HEK293T (cell line): Measurements from ENCODE around the gene SIAE.

Source experiments
- BHLHE40 ChIP-seq: fragments of 450-650 bp; IDR thresholded peaks from 2 replicates; pipeline ENCODE4 v1.6.1; 2016; ENCODE audit warnings: mild to moderate bottlenecking, moderate library complexity, borderline replicate concordance
- FOXK2 ChIP-seq: fragments of 450-650 bp; IDR thresholded peaks from 2 replicates; pipeline ENCODE4 v1.6.1; 2016; ENCODE audit warnings: mild to moderate bottlenecking
- FOXM1 ChIP-seq: fragments of 450-650 bp; IDR thresholded peaks from 2 replicates; pipeline ENCODE4 v1.6.1; 2017; ENCODE audit warnings: mild to moderate bottlenecking, borderline replicate concordance
- HDGF ChIP-seq: fragments of 450-650 bp; IDR thresholded peaks from 2 replicates; pipeline ENCODE4 v1.6.1; 2017; ENCODE audit warnings: antibody characterized with exemption, borderline replicate concordance
- L3MBTL2 ChIP-seq: fragments of 450-650 bp; conservative IDR thresholded peaks from 2 replicates; pipeline ENCODE4 v1.6.1; 2016; ENCODE audit warnings: mild to moderate bottlenecking
- LEF1 ChIP-seq: fragments of 450-650 bp; IDR thresholded peaks from 2 replicates; pipeline ENCODE4 v1.6.1; 2017; ENCODE audit warnings: mild to moderate bottlenecking, borderline replicate concordance
- NFRKB ChIP-seq: fragments of 450-650 bp; IDR thresholded peaks from 2 replicates; pipeline ENCODE4 v1.6.1; 2016; ENCODE audit warnings: mild to moderate bottlenecking, moderate library complexity
- SUZ12 ChIP-seq: fragments of 450-650 bp; IDR thresholded peaks from 2 replicates; pipeline ENCODE4 v1.6.1; 2016; ENCODE audit warnings: mild to moderate bottlenecking
- TARDBP ChIP-seq: fragments of 450-650 bp; IDR thresholded peaks from 2 replicates; pipeline ENCODE4 v1.6.1; 2016

- TF ChIP-seq SUZ12 = no peak
- no peak for TF ChIP-seq LEF1
- TF ChIP-seq HDGF = no peak
- TF ChIP-seq FOXM1 = no peak
- no peak for TF ChIP-seq BHLHE40
- no peak for TF ChIP-seq FOXK2
- no peak for TF ChIP-seq L3MBTL2
- no peak for TF ChIP-seq TARDBP
- TF ChIP-seq NFRKB = no peak
Observed at GRCh38 chr11:124722176-124722575, 48.6 kb upstream of the SIAE start.
